Anterior cingulate cortex (tissue), 58 donors: ENCODE results near the gene THAP2.
"Not testable (repeated sequence)": the region's sequence is repeated elsewhere in the genome, so short reads cannot be mapped to it uniquely, and the experiment has no call there.

ENCODE experiments used
- DNase-seq, 58 donors: peaks; one replicate each; lab custom pipeline; 2025; lab: John Stamatoyannopoulos, UW

The THAP2 gene

DNA sequence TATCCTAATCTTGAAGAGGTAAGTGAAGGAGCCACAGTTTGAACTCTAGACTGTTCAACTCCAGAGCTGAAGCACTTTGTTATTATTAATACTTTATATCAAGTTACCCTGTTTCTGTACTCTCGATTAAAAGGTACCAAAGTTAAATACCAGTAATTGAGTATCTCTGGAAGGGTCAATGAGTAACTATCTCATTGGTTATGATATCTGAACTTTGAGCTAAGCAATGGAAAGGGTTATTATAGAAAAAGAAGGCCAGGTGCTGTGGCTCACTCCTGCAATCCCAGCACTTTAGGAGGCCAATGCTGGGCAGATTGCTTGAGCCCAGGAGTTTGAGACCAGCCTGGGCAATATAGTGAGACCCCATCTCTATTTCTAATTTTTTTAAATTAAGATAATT is 31.7 kb downstream of the THAP2 start:
- DNase-seq = no peak

DNA sequence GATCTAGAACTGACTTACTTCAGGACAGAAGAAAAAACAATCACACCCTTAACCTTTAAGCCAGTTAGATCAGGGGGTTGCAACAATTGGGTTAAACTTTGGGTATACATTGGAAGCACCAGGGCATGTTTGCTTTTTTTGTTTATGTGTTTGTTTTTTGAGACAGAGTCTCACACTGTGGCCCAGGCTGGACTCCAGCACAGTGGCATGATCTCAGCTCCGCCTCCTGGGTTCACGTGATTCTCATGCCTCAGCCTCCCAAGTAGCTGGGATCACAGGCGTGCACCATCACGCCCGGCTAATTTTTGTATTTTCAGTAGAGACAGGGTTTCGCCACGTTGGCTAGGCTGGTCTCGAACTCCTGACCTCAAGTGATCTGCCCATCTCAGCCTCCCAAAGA is 38.1 kb downstream of the THAP2 start:
- DNase-seq = not testable (repeated sequence)

DNA sequence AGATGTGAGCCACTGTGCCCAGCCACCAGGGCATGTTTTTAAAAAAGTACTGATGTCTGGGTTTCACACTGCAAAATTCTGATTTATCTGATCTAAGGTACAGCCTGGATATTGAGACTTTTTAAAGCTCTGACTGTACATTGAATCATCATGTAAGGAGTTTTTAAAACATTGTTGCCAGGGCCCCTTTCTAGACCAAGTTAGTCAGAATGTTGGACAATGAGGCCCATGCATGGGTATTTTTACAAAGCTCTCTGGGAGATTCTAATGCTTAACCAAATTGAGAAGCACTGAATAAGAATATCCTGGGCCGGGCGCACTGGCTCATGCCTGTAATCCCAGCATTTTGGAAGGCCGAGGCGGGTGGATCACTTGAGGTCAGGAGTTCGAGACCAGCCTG is 38.5 kb downstream of the THAP2 start:
- DNase-seq = no peak

DNA sequence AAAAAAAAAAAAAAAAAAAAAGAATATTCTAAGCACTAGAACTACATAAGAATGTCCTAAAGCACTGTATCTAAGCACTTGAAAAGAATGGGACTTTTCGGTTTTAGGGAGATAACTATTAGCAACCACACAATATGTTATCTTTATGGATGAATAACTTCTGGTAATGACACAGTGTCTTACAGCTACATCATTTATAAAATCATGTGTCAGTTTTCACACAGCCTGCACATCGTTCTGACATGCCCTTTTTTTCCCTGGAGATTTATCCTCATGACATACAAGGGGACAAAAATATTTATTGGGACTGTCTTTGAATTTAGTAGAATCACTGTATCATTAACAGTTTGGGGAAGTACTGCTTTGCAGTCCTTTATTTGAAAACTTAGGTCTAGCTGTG is 39.1 kb downstream of the THAP2 start:
- DNase-seq = no peak

DNA sequence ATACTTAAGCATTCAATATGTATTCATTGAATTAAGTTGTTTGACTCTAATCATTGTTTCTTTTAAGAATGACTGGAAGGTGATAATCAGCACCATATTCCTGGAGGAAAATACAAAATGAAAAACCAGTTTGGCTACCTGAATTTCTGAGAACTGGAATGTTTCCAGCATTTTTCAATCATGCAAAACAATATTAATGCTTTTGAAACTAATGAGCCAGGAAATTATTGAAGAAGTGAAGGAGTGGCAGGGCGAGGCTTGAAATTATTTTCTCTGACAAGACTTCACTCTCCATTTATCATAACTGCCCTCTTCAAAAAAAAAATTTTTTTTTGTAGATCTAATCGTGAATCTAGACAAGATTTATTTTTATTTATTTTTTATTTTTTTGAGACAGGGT is 40.8 kb downstream of the THAP2 start:
- DNase-seq = no peak

- no peak for DNase-seq
Measured at GRCh38 chr12:71708658-71709057, 44.6 kb downstream of the THAP2 start.

- DNase-seq = no peak
Measured at GRCh38 chr12:71710276-71711125, 46.4 kb downstream of the THAP2 start.

DNA sequence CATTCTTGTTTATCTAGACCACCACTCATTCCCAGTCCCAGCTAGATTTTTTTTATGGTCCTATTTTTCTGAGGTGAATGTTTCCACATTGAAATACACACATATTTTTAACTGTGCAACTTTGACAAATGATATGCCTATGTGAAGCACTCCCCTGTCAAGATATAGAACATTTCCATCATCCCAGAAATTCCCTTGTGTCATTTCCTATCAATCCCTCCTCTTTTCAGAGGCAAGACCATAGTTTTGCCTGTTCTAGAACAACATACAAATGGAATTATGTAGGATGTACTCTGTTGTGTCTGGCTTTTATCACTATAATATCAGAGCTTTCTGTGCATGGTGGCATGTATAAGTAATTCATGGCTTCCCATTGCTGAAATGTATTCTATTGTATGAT is 54.5 kb downstream of the THAP2 start:
- DNase-seq = no peak

- DNase-seq = no peak
Measured at GRCh38 chr12:71719647-71720370, 55.7 kb downstream of the THAP2 start.

GRCh38 chr12:71721783-71722505 is 57.8 kb downstream of the THAP2 start:
- DNase-seq = no peak

- no peak for DNase-seq
Measured at GRCh38 chr12:71725011-71725410, 60.9 kb downstream of the THAP2 start.

DNA sequence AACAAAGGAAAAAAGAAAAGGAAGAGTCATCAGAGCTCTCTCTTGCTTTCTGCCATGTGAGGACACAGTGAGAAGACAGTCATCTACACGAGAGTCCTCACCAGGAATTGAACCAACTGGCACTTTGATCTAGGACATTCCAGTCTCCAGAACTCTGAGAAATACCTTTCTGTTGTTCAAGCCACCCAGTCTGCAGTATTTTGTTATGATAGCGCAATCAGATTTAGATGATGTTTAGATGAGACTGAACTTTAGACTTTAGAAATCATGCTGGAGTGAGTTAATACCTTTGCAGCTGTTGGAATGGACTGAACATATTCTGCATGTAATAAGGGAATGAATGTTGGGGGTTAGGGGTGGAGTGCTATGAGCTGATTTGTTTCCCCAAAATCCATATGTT is 62.4 kb downstream of the THAP2 start:
- DNase-seq = no peak

GRCh38 chr12:71727958-71728357 is 63.9 kb downstream of the THAP2 start:
- no peak for DNase-seq
